ENCODE results near the gene LAMC3. TPM values are rescaled to one million over a fixed set of nuclear protein-coding genes. Genes with fewer than 3 reads are reported as not detected.
"Not testable (repeated sequence)": the region's sequence is repeated elsewhere in the genome, so short reads cannot be mapped to it uniquely, and the experiment has no call there.

The LAMC3 gene
- total RNA-seq, 1 donor, result not detected

DNA sequence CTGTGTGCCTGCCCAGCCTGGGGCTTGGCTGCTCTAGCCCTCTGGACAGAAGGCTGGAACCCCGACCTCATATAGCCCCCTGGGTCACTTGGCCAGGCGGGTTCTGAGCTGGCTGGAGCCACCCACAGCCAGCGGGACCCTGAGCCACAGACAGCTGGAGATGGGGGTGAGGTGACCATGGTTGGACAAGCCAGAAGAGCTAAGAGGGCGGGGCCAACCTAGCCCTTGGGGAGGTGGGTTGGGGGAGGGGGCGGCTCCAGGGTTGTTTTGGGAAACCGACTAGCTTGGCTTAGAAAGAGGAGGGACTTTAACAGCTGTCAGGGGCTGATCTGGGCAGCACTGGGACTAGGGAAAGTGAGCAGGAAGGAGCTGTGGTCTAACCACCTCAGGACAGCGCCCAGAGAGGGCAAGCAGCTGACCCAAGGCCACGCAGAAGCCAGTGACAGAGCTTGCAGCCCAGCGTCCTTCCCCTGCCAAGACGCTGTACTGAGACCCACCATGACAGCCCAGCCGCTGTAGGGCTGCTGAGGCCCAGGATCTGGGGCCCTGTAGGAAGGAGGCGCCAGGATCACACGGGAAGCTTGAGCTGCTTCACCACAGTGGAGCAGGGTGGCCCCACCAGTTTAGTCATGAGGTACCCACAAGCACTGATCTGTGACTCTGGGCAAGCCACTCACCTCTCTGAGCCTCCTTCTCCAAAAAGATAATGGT, 89.6 kb downstream of the LAMC3 start:
- no peak overlapping the region for H3K4me3 ChIP-seq (ENCODE audit: low read depth, low read length)
- TF ChIP-seq, protein P1, sequence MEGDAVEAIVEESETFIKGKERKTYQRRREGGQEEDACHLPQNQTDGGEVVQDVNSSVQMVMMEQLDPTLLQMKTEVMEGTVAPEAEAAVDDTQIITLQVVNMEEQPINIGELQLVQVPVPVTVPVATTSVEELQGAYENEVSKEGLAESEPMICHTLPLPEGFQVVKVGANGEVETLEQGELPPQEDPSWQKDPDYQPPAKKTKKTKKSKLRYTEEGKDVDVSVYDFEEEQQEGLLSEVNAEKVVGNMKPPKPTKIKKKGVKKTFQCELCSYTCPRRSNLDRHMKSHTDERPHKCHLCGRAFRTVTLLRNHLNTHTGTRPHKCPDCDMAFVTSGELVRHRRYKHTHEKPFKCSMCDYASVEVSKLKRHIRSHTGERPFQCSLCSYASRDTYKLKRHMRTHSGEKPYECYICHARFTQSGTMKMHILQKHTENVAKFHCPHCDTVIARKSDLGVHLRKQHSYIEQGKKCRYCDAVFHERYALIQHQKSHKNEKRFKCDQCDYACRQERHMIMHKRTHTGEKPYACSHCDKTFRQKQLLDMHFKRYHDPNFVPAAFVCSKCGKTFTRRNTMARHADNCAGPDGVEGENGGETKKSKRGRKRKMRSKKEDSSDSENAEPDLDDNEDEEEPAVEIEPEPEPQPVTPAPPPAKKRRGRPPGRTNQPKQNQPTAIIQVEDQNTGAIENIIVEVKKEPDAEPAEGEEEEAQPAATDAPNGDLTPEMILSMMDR (IDR thresholded peaks at IDR 0.05; ENCODE audit: insufficient read depth, low read length), result no peak
- no peak for DNase-seq (ENCODE audit: low read depth)

DNA sequence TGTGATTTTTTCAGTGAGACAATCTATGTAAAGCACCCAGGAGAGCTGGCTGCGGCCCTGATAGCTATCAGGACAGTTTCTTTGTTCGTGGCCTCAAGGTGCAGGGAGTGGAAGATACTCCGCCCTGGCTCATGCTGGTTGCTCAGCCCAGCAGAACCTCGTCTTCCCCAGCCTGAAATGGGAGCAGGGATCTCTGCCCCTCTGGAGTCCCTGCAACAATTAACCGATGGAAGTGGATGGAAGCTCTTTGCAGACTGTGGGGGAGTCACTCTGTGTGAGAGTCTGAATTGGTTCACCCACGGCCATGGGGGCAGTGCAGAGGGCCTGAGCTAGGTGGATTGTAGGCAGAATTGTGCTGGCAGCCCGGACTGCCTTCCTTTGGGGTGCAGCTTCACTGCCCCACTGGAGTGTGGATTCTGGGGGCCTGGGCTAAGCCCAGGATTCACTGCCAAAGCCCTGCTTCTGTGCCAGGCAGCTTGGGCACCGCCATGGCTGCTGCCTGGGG, 90.2 kb downstream of the LAMC3 start:
- no peak overlapping the region for H3K4me3 ChIP-seq (ENCODE audit: low read depth, low read length)
- TF ChIP-seq, protein P1 (IDR thresholded peaks at IDR 0.05; ENCODE audit: insufficient read depth, low read length), result no peak
- DNase-seq (ENCODE audit: low read depth), result no peak

DNA sequence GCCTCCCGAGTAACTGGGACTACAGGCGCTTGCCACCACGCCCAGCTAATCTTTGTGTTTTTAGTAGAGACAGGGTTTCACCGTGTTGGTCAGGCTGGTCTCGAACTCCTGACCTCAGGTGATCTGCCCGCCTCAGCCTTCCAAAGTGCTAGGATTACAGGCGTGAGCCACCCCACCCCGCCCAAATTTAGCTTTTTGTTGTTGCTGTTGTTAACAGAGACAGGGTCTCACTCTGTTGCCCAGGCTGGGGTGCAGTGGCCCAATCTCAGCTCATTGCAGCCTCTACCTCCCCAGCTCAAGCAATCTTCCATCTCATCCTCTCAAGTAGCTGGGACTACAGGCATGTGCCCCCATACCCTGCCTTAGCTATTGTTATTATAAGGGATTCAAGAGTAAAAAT, 90.9 kb downstream of the LAMC3 start:
- not testable (repeated sequence) for DNase-seq (ENCODE audit: low read depth)

DNA sequence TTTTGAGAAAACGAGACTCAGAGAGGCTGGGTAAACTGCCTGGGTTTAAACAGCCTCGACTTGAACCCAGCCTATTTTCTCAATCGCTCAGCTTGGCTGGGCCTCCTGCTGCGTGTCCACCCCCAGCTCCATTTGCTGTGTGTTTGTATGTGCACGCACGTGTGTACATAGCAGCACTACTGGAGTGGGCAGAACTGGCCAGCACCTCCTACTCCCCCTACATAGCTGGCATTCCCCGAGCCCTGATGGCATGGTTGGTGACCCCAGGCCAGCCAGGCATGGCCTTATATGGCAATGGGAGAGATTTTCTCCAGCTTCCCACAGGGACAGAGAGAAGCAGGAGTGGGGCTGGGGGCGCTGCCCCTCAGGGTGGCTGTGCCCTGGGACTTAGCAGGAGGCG, 91.5 kb downstream of the LAMC3 start:
- H3K4me3 ChIP-seq (ENCODE audit: low read depth, low read length), result no peak overlapping the region
- DNase-seq (ENCODE audit: low read depth), result no peak
- TF ChIP-seq, protein P1 (IDR thresholded peaks at IDR 0.05; ENCODE audit: insufficient read depth, low read length), result no peak

More for the DNA sequence above, 90.9 kb downstream of the LAMC3 start:
- H3K4me3 ChIP-seq (ENCODE audit: low read depth, low read length), result not testable (repeated sequence)

DNA sequence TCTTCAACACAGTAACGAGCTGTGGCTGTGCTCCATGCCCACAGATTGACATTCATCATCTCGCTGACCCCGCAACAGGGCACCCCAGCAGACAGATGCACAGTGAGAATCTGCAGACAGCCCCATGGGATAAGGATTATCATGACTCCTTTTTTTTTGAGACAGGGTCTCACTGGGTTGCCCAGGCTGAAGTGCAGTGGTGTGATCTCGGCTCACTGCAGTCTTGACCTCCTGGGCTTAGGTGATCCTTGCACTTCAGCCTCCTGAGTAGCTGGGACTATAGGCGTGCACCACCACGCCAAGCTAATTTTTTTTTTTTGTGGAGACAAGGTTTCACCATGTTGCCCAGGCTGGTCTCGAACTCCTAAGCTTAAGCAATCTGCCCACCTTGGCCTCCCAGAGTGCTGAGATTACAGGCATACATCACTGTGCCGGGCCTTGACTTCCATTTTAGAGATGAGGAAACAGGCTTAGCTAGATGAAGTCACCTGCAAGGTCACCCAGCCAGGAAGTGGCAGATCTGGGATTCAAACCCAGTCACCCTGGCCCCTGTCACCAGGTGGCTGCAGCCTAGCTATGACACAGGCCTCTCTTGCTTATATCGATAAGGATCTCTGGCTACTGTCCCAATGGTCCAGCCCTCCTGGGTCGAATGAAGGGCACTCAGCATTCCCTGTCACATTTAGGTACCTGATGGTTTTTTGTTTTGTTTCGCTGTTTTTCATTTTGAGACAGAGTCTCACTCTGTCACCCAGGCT, 92.4 kb downstream of the LAMC3 start:
- DNase-seq (ENCODE audit: low read depth), result no peak
- no peak overlapping the region for H3K4me3 ChIP-seq (ENCODE audit: low read depth, low read length)
- TF ChIP-seq, protein P1 (IDR thresholded peaks at IDR 0.05; ENCODE audit: insufficient read depth, low read length), result no peak

DNA sequence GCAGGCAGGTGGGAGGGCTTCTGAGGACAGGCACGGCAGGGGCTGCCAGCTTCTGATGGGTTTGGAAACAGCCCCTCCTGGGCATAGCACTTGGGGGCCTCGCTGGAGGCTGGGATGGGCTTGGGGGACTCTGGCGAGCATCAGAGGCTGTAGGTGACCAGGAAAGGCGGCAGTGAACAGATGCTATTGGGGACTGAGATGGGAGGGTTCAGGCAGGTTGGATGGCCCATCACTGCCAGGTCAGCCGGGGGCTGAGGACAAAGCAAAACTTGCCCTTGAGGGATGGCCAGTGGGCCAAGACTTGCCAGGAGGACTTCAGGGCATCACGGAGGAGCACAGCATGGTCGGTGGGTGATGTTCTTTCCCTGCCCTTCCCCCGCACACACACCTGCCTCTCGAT, 94.0 kb downstream of the LAMC3 start:
- H3K4me3 ChIP-seq (ENCODE audit: low read depth, low read length), result no peak overlapping the region
- no peak for DNase-seq (ENCODE audit: low read depth)
- TF ChIP-seq, protein P1 (IDR thresholded peaks at IDR 0.05; ENCODE audit: insufficient read depth, low read length), result no peak

DNA sequence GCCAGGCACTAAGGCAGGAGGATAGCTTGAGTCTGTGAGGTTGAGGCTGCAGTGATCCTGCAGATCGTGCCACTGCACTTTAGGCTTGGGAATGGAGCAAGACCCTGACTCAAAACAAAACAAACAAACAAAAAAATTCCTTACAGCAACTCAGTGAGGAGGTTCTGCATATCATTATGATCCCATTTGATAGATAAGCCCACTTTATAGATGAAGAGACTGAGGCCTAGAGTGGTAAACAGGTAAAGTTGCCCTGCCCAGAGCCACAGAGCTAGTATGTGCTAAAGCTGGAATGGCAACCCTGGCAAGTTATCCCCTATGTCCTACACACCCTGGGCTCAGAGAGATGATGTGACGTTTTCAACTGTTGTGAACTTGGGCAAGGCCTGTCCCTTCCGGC, 94.6 kb downstream of the LAMC3 start:
- TF ChIP-seq, protein P1 (IDR thresholded peaks at IDR 0.05; ENCODE audit: insufficient read depth, low read length), result no peak
- no peak overlapping the region for H3K4me3 ChIP-seq (ENCODE audit: low read depth, low read length)
- no peak for DNase-seq (ENCODE audit: low read depth)
